Endothelial cell of umbilical vein (primary cell): ENCODE results near the gene COBLL1.

ENCODE experiments used
- CTCF ChIP-seq, 2 donors: IDR thresholded peaks; 1 replicate in 1 of 2; 2 replicates in 1 of 2; pipeline ENCODE4 v1.5.1; 2011; ENCODE audit warnings: low read length in 2 of 2, mild to moderate bottlenecking in 2 of 2, moderate library complexity in 2 of 2, control low read depth in 1 of 2, inconsistent platforms in 1 of 2, low read depth in 1 of 2; ENCODE audit not compliant: insufficient read depth in 1 of 2; ENCODE audit errors: extremely low read depth in 1 of 2
- POLR2A ChIP-seq: IDR thresholded peaks from 2 replicates; pipeline ENCODE4 v1.6.1; 2012; ENCODE audit warnings: low read depth, mild to moderate bottlenecking, control low read depth, low read length
- POLR2AphosphoS5 ChIP-seq: IDR thresholded peaks from 2 replicates; pipeline ENCODE4 v1.6.1; 2012; ENCODE audit warnings: low read depth, mild to moderate bottlenecking, control low read depth, low read length, moderate library complexity; ENCODE audit not compliant: insufficient read depth

DNA sequence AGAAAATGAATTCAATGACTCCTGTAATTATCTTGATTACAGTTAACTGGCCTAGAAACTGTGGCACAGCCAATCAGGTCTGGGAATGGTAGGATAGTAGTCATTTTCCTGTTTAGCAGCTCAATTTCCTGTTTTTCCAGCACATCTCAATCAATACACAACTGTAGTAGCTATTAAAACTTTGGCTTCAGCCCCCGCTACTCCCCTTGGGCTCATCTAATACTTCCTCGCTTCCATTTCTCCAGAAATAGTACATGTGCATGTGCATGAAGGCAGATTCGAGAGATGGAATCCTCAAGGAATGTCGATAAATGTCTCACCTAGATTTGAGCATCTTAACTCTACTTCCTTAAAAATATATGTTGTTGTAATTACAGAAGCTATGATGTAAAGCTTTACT, 9.7 kb downstream of the COBLL1 start:
- no peak for TF ChIP-seq POLR2A
- TF ChIP-seq CTCF (IDR thresholded peaks at IDR 0.05; ENCODE audit: extremely low read depth in 1 of 2, insufficient read depth in 1 of 2, low read depth in 1 of 2, low read length in 2 of 2) = no peak
- no peak for TF ChIP-seq POLR2AphosphoS5
